ENCODE results near the gene CSF1.

Gene CSF1

DNA sequence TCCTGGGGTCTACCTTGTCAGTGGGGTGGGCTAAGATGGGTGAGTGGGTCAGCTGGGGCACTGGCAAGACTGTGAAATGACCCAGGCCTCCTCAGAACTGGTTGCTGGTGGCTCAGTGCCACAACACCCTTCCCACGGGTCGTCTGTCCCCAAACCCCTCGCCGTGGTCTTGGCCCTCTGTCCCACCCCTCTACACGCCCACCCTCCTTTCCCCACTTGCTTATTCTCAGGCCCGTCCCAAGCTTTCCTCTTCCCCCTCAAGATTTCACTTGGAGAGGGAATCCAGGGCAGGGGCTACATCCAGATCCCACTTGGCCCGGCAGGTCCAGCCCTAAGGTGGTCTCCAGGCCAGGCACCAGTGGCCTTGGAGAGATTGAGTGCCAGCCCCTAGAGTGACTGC lies 16.7 kb downstream of the CSF1 start:
- no peak overlapping the region for H3K4me3 ChIP-seq (ENCODE audit: low read depth, low read length)
- TF ChIP-seq, protein P1, sequence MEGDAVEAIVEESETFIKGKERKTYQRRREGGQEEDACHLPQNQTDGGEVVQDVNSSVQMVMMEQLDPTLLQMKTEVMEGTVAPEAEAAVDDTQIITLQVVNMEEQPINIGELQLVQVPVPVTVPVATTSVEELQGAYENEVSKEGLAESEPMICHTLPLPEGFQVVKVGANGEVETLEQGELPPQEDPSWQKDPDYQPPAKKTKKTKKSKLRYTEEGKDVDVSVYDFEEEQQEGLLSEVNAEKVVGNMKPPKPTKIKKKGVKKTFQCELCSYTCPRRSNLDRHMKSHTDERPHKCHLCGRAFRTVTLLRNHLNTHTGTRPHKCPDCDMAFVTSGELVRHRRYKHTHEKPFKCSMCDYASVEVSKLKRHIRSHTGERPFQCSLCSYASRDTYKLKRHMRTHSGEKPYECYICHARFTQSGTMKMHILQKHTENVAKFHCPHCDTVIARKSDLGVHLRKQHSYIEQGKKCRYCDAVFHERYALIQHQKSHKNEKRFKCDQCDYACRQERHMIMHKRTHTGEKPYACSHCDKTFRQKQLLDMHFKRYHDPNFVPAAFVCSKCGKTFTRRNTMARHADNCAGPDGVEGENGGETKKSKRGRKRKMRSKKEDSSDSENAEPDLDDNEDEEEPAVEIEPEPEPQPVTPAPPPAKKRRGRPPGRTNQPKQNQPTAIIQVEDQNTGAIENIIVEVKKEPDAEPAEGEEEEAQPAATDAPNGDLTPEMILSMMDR (IDR thresholded peaks at IDR 0.05; ENCODE audit: low read depth, low read length, missing control alignments), result no peak
- no peak for DNase-seq (ENCODE audit: low read depth)

DNA sequence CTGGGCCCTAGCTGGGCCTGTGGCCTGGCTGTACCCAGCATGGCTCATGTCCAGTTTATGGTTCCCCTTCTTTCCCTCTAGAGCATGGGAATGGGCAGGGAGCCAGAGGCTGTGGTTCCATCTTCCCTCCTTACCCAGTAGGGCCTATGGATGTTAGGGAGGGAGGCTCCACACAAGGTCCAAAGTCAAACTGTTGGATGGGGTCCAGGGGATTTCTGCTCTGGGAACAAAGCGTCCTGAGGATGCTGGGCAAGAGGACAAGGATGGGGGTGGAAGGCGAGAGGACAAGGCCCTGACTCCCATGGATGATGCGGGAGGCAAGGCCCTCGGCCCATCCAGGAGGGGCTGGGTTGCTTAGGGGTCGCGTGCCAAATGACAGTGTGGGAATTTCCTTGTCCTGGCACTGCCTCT lies 17.3 kb downstream of the CSF1 start:
- H3K4me3 ChIP-seq (ENCODE audit: low read depth, low read length), result no peak overlapping the region
- no peak for DNase-seq (ENCODE audit: low read depth)
- TF ChIP-seq, protein P1 (IDR thresholded peaks at IDR 0.05; ENCODE audit: low read depth, low read length, missing control alignments), result no peak

DNA sequence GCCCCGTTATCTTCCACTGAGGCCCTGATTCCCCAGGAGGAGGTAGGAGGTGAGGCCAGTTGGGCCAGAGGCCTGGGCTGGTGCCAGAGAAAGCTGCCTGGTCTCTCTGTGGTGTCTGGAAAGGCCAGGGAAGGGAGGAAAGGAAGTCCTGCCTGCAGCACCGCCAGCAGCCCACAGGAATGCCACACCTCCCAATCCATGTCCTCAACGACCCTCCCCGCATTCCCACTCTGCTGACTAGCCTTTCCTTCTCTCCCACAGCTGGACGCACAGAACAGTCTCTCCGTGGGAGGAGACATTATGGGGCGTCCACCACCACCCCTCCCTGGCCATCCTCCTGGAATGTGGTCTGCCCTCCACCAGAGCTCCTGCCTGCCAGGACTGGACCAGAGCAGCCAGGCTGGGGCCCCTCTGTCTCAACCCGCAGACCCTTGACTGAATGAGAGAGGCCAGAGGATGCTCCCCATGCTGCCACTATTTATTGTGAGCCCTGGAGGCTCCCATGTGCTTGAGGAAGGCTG lies 18.0 kb downstream of the CSF1 start:
- TF ChIP-seq, protein P1 (IDR thresholded peaks at IDR 0.05; ENCODE audit: low read depth, low read length, missing control alignments), result no peak
- DNase-seq (ENCODE audit: low read depth), result no peak
- no peak overlapping the region for H3K4me3 ChIP-seq (ENCODE audit: low read depth, low read length)

DNA sequence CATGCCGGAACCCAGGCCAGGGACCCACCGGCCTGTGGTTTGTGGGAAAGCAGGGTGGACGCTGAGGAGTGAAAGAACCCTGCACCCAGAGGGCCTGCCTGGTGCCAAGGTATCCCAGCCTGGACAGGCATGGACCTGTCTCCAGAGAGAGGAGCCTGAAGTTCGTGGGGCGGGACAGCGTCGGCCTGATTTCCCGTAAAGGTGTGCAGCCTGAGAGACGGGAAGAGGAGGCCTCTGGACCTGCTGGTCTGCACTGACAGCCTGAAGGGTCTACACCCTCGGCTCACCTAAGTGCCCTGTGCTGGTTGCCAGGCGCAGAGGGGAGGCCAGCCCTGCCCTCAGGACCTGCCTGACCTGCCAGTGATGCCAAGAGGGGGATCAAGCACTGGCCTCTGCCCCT lies 18.5 kb downstream of the CSF1 start:
- no peak overlapping the region for H3K4me3 ChIP-seq (ENCODE audit: low read depth, low read length)
- DNase-seq (ENCODE audit: low read depth), result no peak
- TF ChIP-seq, protein P1 (IDR thresholded peaks at IDR 0.05; ENCODE audit: low read depth, low read length, missing control alignments), result no peak

DNA sequence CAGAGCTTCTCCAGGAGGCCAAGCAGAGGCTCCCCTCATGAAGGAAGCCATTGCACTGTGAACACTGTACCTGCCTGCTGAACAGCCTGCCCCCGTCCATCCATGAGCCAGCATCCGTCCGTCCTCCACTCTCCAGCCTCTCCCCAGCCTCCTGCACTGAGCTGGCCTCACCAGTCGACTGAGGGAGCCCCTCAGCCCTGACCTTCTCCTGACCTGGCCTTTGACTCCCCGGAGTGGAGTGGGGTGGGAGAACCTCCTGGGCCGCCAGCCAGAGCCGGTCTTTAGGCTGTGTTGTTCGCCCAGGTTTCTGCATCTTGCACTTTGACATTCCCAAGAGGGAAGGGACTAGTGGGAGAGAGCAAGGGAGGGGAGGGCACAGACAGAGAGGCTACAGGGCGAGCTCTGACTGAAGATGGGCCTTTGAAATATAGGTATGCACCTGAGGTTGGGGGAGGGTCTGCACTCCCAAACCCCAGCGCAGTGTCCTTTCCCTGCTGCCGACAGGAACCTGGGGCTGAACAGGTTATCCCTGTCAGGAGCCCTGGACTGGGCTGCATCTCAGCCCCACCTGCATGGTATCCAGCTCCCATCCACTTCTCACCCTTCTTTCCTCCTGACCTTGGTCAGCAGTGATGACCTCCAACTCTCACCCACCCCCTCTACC lies 19.1 kb downstream of the CSF1 start:
- TF ChIP-seq, protein P1 (IDR thresholded peaks at IDR 0.05; ENCODE audit: low read depth, low read length, missing control alignments), result no peak
- DNase-seq (ENCODE audit: low read depth), result no peak

DNA sequence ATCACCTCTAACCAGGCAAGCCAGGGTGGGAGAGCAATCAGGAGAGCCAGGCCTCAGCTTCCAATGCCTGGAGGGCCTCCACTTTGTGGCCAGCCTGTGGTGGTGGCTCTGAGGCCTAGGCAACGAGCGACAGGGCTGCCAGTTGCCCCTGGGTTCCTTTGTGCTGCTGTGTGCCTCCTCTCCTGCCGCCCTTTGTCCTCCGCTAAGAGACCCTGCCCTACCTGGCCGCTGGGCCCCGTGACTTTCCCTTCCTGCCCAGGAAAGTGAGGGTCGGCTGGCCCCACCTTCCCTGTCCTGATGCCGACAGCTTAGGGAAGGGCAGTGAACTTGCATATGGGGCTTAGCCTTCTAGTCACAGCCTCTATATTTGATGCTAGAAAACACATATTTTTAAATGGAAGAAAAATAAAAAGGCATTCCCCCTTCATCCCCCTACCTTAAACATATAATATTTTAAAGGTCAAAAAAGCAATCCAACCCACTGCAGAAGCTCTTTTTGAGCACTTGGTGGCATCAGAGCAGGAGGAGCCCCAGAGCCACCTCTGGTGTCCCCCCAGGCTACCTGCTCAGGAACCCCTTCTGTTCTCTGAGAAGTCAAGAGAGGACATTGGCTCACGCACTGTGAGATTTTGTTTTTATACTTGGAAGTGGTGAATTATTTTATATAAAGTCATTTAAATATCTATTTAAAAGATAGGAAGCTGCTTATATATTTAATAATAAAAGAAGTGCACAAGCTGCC lies 19.8 kb downstream of the CSF1 start:
- H3K4me3 ChIP-seq (ENCODE audit: low read depth, low read length), result no peak overlapping the region
- TF ChIP-seq, protein P1 (IDR thresholded peaks at IDR 0.05; ENCODE audit: low read depth, low read length, missing control alignments), result no peak
- DNase-seq (ENCODE audit: low read depth), result no peak

More for the DNA sequence above, 19.1 kb downstream of the CSF1 start:
- no peak overlapping the region for H3K4me3 ChIP-seq (ENCODE audit: low read depth, low read length)

Measured in GM12864 (cell line).